ENCODE results near the gene FAM184A. TPM values are rescaled to one million over a fixed set of nuclear protein-coding genes. Genes with fewer than 3 reads are reported as not detected.

FAM184A gene
- total and polyA plus RNA-seq, 2 of the 13 experiments (the other 11 are each of a cell fraction or from before 2014, with no cell fraction given): 7.0 to 18.0 TPM

GRCh38 chr6:119077643-119078375 lies 655 bp downstream of the FAM184A start (continued):
- TF ChIP-seq TRIM24 (CRISPR knock-in tag; IDR thresholded peaks at IDR 0.05) (no peak), ARNTL (CRISPR knock-in tag; IDR thresholded peaks at IDR 0.05) (no peak), ZNF616 (CRISPR knock-in tag; IDR thresholded peaks at IDR 0.05; ENCODE audit: low read depth) (peak; percentile 68; the same call in 1 of the 2 replicates), HMG20A (CRISPR knock-in tag; IDR thresholded peaks at IDR 0.05; ENCODE audit: borderline replicate concordance) (peak; percentile 49; the same call in 1 of the 2 replicates), ZNF891 (CRISPR knock-in tag; IDR thresholded peaks at IDR 0.05) (no peak), RNF2 (conservative IDR thresholded peaks at IDR 0.05; ENCODE audit: low read depth) (peak; percentile 21; the same call in 1 of the 2 replicates), IKZF5 (CRISPR knock-in tag; IDR thresholded peaks at IDR 0.05) (peak; percentile 68; the same call in 1 of the 2 replicates), KDM4B (CRISPR knock-in tag; IDR thresholded peaks at IDR 0.05) (0 out of 2 replicates have a peak, but pooled peaks have one; percentile 20), ZNF687 (CRISPR knock-in tag; IDR thresholded peaks at IDR 0.05) (peak; percentile 91), MTF2 (CRISPR knock-in tag; IDR thresholded peaks at IDR 0.05; ENCODE audit: borderline replicate concordance) (peak; percentile 97; the same call in 1 of the 2 replicates), ZBTB26 (CRISPR knock-in tag; IDR thresholded peaks at IDR 0.05; ENCODE audit: borderline replicate concordance) (peak; percentile 55; the same call in 1 of the 2 replicates), KDM3A (CRISPR knock-in tag; IDR thresholded peaks at IDR 0.05; ENCODE audit: low read depth) (peak; percentile 87; the same call in 1 of the 2 replicates)
